ENCODE data around the gene SMG7. TPM values are rescaled to one million over a fixed set of nuclear protein-coding genes. Genes with fewer than 3 reads are reported as not detected.
"Not testable (repeated sequence)": the region's sequence is repeated elsewhere in the genome, so short reads cannot be mapped to it uniquely, and the experiment has no call there.

The SMG7 gene, protein sequence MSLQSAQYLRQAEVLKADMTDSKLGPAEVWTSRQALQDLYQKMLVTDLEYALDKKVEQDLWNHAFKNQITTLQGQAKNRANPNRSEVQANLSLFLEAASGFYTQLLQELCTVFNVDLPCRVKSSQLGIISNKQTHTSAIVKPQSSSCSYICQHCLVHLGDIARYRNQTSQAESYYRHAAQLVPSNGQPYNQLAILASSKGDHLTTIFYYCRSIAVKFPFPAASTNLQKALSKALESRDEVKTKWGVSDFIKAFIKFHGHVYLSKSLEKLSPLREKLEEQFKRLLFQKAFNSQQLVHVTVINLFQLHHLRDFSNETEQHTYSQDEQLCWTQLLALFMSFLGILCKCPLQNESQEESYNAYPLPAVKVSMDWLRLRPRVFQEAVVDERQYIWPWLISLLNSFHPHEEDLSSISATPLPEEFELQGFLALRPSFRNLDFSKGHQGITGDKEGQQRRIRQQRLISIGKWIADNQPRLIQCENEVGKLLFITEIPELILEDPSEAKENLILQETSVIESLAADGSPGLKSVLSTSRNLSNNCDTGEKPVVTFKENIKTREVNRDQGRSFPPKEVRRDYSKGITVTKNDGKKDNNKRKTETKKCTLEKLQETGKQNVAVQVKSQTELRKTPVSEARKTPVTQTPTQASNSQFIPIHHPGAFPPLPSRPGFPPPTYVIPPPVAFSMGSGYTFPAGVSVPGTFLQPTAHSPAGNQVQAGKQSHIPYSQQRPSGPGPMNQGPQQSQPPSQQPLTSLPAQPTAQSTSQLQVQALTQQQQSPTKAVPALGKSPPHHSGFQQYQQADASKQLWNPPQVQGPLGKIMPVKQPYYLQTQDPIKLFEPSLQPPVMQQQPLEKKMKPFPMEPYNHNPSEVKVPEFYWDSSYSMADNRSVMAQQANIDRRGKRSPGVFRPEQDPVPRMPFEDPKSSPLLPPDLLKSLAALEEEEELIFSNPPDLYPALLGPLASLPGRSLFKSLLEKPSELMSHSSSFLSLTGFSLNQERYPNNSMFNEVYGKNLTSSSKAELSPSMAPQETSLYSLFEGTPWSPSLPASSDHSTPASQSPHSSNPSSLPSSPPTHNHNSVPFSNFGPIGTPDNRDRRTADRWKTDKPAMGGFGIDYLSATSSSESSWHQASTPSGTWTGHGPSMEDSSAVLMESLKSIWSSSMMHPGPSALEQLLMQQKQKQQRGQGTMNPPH
- total RNA-seq, result 30.7 TPM

GRCh38 chr1:183472488-183473216 lies at the start of gene SMG7:
Gene SMG7 (plus strand): TSS chr1:183472499. CDS start chr1:183472621, 122 bp downstream.
- peak in 2 of 3 donors; percentile 57 to 65 for DNase-seq (ENCODE audit: low read depth in 2 of 3, low spot score in 2 of 3)

DNA sequence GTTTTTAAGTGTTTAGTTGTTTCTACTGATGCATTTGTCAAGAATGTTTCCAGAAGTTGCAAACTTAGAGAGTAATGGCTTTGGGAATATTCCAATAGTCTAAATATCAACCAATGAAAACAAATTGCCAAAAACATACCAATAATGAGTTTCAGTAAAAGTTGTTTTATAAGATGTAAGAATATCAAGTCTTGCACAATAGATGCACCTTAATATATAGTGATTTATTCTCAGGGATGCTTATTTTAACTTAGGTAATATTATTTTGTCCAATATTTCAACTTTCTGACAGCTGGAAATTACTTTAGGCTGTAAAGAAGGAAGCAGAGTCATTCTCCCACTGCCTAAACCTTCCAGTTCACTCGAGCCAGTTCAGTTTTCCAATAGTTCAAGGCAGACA lies 48.8 kb upstream of the SMG7 start:
- DNase-seq (ENCODE audit: low read depth in 2 of 3, low spot score in 2 of 3), result no peak

DNA sequence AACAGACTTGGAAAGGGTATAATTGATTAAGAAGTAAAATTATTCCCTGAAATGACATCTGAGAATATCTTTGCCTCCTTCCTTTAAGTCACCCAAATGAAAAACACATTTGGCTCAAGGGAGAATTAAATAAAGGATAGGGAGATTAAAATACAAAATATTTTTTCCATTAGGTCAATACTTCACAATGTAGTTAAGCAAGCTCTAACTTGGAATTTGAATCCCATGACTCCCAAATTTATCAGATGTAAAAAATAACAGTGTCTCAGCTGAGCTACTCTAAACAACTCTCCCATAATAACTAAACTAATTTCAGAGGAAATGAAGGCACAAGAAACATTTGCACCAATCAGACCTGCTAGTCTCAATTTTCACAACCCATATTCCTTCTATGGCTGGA lies 47.6 kb upstream of the SMG7 start:
- no peak for DNase-seq (ENCODE audit: low read depth in 2 of 3, low spot score in 2 of 3)

DNA sequence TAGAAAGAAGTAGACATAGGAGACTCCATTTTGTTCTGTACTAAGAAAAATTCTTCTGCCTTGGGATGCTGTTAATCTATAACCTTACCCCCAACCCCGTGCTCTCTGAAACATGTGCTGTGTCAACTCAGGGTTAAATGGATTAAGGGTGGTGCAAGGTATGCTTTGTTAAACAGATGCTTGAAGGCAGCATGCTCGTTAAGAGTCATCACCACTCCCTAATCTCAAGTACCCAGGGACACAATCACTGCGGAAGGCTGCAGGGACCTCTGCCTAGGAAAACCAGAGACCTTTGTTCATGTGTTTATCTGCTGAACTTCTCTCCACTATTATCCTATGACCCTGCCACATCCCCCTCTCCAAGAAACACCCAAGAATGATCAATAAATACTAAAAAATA lies 44.7 kb upstream of the SMG7 start:
- not testable (repeated sequence) for DNase-seq (ENCODE audit: low read depth in 2 of 3, low spot score in 2 of 3)

DNA sequence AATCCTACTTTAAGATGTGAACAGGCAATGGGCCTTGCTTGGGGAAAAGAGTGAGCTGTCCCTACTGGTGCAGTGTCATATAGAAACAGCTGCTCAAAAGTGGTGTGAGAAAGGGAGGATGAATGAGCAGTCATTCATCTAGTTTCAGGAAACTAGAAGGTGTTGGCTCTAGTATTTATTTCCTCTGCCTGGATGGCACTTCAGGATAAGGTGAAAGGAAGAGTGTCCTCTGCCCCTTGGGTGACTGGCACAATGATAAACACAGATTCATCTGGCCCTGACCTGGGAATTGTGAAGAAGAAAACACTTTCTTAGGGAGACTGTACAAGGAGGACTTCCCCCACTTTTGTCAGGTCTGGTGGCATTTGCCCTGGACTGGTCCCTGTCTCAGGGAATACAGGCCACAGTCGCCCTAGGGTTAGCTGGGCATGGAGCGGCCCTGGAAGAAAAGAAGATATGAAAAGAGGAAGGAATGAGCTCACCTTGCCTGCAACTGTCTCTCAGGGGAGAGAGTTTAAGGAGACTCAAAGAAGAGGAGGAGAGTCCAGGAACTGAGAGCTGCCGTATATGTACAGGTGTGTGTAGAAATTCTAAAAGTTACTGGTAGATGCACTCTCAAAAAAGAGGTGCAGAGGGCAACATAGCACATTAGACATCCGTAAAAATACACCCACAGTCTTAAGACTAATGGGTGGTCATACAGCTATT lies 40.3 kb upstream of the SMG7 start:
- no peak for DNase-seq (ENCODE audit: low read depth in 2 of 3, low spot score in 2 of 3)

- DNase-seq (ENCODE audit: low read depth in 2 of 3, low spot score in 2 of 3), result no peak
Observed at GRCh38 chr1:183432548-183432875, 39.8 kb upstream of the SMG7 start.

DNA sequence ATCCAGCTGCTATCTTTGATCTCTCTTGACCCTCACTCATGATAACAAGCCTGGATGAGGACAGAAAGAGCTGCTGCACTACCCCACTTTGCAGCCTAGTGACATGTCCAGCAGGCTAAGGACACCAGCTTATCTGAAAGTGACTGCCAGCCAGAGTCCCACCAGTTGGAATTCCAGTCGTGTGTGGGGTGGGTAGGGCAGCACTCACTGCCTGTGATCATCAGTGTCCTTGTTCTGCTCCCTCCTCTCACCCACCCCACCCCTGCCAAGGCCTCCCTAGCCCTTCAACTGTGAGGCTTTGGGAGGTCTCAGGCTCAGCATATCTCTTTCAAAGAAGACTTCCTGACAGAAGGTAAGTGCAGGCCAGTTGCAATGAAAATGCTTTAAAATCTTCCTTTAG lies 38.6 kb upstream of the SMG7 start:
- DNase-seq (ENCODE audit: low read depth in 2 of 3, low spot score in 2 of 3), result no peak

DNA sequence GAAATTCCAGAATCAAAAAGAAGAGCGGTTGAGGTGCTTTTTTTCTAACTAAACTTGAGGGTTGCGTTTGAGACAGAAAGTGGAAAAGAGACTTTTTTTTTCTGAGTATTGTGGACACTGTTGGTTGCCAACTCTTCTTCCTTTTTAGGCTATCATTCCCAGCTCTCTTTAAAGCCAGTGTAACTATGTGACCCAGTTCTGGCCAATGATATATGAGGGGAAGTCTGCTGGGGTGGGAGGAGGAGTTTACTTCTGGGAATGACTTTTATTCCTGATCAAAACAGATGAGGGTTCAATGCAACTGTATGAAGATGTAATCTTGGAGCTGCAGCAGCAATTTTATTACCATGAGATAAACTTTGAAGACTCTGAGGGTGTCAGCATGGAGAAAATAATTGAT lies 36.8 kb upstream of the SMG7 start:
- no peak for DNase-seq (ENCODE audit: low read depth in 2 of 3, low spot score in 2 of 3)

DNA sequence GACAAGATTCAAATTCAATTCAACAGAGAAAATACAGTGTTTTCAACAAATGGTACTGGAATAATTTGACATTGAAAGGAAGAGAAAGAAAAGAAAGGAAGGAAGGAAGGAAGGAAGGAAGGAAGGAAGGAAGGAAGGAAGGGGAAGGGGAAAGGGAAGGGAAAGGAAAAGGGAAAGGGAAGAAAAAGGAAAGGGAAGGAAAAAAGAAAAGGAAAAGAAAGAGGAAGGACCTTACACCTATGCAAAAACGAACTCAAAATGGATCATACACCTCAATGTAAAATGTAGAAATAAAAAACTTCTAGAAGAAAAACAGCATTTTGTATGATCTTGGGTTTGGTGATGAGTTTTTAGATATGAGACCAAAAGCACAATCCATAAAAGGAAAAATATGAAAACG lies 34.2 kb upstream of the SMG7 start:
- DNase-seq (ENCODE audit: low read depth in 2 of 3, low spot score in 2 of 3), result no peak

GRCh38 chr1:183443011-183443410 lies 29.3 kb upstream of the SMG7 start:
- no peak for DNase-seq (ENCODE audit: low read depth in 2 of 3, low spot score in 2 of 3)

DNA sequence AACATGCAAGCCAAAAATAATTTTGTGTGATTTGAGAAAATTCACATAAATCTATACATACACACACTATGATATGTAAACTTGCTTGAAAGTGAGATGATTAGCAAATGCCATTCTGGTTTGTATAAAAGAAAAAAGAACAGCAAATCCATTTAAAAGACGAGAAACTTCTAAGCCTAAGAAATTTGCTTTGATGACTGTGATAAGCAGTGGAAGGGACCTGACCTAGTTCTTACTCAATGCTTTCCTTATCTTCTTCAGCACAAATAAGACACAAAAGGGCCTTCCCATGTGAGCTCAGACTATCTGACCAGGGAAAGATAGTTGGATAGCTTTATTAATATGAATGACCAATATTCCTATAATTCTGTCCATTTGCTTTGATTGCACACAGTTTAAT lies 28.8 kb upstream of the SMG7 start:
- no peak for DNase-seq (ENCODE audit: low read depth in 2 of 3, low spot score in 2 of 3)

- DNase-seq (ENCODE audit: low read depth in 2 of 3, low spot score in 2 of 3), result no peak
Observed at GRCh38 chr1:183444243-183444642, 28.1 kb upstream of the SMG7 start.

- no peak for DNase-seq (ENCODE audit: low read depth in 2 of 3, low spot score in 2 of 3)
Observed at GRCh38 chr1:183449223-183449770, 23.0 kb upstream of the SMG7 start.

- DNase-seq (ENCODE audit: low read depth in 2 of 3, low spot score in 2 of 3), result no peak
Observed at GRCh38 chr1:183450093-183450492, 22.2 kb upstream of the SMG7 start.

DNA sequence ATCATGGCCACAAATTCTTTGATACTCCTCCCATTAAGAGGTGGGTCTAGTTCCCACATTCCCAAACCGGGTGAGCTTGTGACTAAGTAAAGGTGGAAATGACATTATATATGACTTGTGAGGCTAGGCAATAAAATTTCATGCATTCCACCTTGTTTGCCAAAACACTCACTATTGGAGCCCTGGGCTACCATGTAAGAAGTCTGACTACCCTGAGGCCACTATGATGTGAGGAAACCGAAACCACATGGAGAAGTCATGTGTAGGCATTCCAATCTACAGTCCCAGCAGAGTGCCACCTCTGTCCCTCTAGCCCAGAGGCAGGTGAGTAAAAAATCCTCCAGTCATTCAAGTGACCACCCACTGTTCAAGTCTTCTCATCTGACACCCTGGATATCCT lies 17.9 kb upstream of the SMG7 start:
- no peak for DNase-seq (ENCODE audit: low read depth in 2 of 3, low spot score in 2 of 3)

- no peak for DNase-seq (ENCODE audit: low read depth in 2 of 3, low spot score in 2 of 3)
Observed at GRCh38 chr1:183456826-183457225, 15.5 kb upstream of the SMG7 start.

GRCh38 chr1:183457449-183457848 lies 14.8 kb upstream of the SMG7 start:
- DNase-seq (ENCODE audit: low read depth in 2 of 3, low spot score in 2 of 3), result no peak

GRCh38 chr1:183460596-183460995 lies 11.7 kb upstream of the SMG7 start:
- DNase-seq (ENCODE audit: low read depth in 2 of 3, low spot score in 2 of 3), result no peak

DNA sequence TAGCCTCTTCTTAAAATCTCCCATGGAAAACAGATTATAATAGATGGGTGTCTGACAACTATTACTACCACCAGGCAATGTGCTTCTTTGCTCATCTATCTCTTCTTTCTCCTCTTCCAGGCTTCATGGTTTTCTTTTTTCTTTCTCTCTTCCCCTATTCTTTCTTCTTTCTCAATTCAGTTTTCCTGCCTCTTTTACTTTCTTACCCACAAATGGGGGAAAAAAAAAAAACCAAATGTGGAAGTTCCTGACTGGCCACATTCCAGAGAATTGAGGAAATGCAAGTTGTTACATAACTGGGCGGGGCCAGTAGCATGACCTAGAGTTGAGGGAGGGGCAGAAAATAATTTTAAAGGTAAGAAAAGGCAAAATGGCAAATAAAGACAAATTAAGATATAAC lies 10.9 kb upstream of the SMG7 start:
- DNase-seq (ENCODE audit: low read depth in 2 of 3, low spot score in 2 of 3), result peak in 2 of 3 donors; percentile 41 to 65

DNA sequence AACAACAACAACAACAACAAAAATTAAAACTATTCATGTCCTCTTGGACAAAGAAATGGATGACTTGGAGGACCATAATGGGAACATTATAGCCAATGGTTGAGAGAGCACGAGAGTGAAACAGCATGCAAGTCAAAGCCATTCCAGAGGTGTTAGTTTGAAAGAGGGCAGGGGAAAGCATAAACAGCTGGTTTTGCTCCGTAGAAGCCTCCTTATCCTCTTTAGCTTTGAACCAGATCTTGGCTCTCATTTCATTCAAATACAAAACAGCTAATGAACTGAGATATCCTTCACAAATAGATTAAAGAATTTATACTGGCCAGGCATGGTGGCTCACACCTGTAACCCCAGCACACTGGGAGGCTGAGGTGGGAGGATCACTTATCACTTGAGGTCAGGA lies 8.7 kb upstream of the SMG7 start:
- no peak for DNase-seq (ENCODE audit: low read depth in 2 of 3, low spot score in 2 of 3)

Data from hematopoietic multipotent progenitor cell (in vitro differentiated cells).